K562 (cell line): ENCODE measurements around the gene GNG3. TPM values are rescaled to one million over a fixed set of nuclear protein-coding genes. Genes with fewer than 3 reads are reported as not detected.

Source experiments
- EWSR1 ChIP-seq: fragments of 450-650 bp; IDR thresholded peaks from 2 replicates; pipeline ENCODE4 v1.6.1; 2018; ENCODE audit warnings: borderline replicate concordance, mild to moderate bottlenecking, low read depth, moderate library complexity; ENCODE audit not compliant: partially characterized antibody
- KLF1 ChIP-seq: fragments of 450-650 bp; IDR thresholded peaks from 2 replicates; pipeline ENCODE4 v1.6.1; 2016; ENCODE audit warnings: missing genetic modification characterization, missing compliant biosample characterization
- LCOR ChIP-seq: sonication (generic); formaldehyde crosslinking; IDR thresholded peaks from 2 replicates; pipeline ENCODE4 v1.8.0; 2022; ENCODE audit warnings: mild to moderate bottlenecking, missing genetic modification reagents
- MBD2 ChIP-seq: sonication (generic); IDR thresholded peaks from 2 replicates; pipeline ENCODE4 v1.6.1; 2016; ENCODE audit warnings: low read depth, borderline replicate concordance
- NR2C1 ChIP-seq, 2 experiments: fragments of 450-650 bp; IDR thresholded peaks; 2 replicates each; pipeline ENCODE4 v1.6.1; 2017; ENCODE audit warnings: mild to moderate bottlenecking in 2 of 2, antibody characterized with exemption in 1 of 2, inconsistent platforms in 1 of 2, missing compliant biosample characterization in 1 of 2, missing genetic modification characterization in 1 of 2
- RFX7 ChIP-seq: fragments of 250-450 bp; sonication (Bioruptor Pico); IDR thresholded peaks from 2 replicates; pipeline ENCODE4 v1.5.1; 2021; ENCODE audit warnings: mild to moderate bottlenecking
- SIN3B ChIP-seq: fragments of 450-650 bp; IDR thresholded peaks from 2 replicates; pipeline ENCODE4 v1.6.1; 2017; ENCODE audit warnings: low read depth, mild to moderate bottlenecking, moderate library complexity
- SOX6 ChIP-seq: fragments of 450-650 bp; IDR thresholded peaks from 2 replicates; pipeline ENCODE4 v1.6.1; 2014; ENCODE audit warnings: mild to moderate bottlenecking
- YY1 ChIP-seq, 3 experiments: IDR thresholded peaks; 2 replicates each; pipeline ENCODE4 v1.6.1; 2011; ENCODE audit warnings: low read length in 2 of 3, mild to moderate bottlenecking in 2 of 3, moderate library complexity in 2 of 3, borderline replicate concordance in 1 of 3, control low read depth in 1 of 3, low read depth in 1 of 3; ENCODE audit not compliant: insufficient read depth in 3 of 3, insufficient replicate concordance in 2 of 3, control insufficient read depth in 1 of 3, insufficient read length in 1 of 3; ENCODE audit errors: extremely low read depth in 1 of 3
- ZNF146 ChIP-seq: IDR thresholded peaks from one replicate; pipeline ENCODE4 v1.6.1; 2018; ENCODE audit warnings: missing compliant biosample characterization; ENCODE audit not compliant: unreplicated experiment
- ZNF717 ChIP-seq: fragments of 250-450 bp; sonication (Bioruptor Pico); IDR thresholded peaks from 2 replicates; pipeline ENCODE4 v1.5.0; 2021
- polyA plus RNA-seq, 8 experiments: library from polyadenylated mRNA; depleted of rRNA in 4 of 8; stranded (reverse) in 5 of 8; unstranded in 3 of 8; fragments of >200 nt; fragmentation: Nextera tagmentation in 2 of 8; fragmentation: Illumina TruSeq in 1 of 8; extraction: Ambion mirVana in 2 of 8; extraction: Trizol in 1 of 8; gene quantifications; 2 replicates each; pipeline versions ENCODE4 v1.2.1 to v1.2.3, GENCODE V29; 2011 to 2014; ENCODE audit warnings: inconsistent platforms in 1 of 8, missing spikeins in 1 of 8
- total RNA-seq, 7 experiments: library from RNA; depleted of rRNA in 6 of 7; stranded (reverse); fragments of >200 nt in 6 of 7; fragmentation: Illumina TruSeq in 2 of 7; extraction: Trizol in 2 of 7; gene quantifications; 2 replicates each; pipeline versions ENCODE4 v1.2.1 to v1.2.3, GENCODE V29; 2011 to 2021; ENCODE audit warnings: low replicate concordance in 1 of 7
- TF ChIP-seq, protein P1 (sequence below): fragments of 450-650 bp; IDR thresholded peaks from 2 replicates; pipeline ENCODE4 v1.6.1; 2016; ENCODE audit warnings: mild to moderate bottlenecking, moderate library complexity
- TF ChIP-seq, protein P2 (sequence below), 2 experiments: fragments of 450-650 bp; IDR thresholded peaks; 2 replicates each; pipeline ENCODE4 v1.6.1; 2016

The GNG3 gene
- total and polyA plus RNA-seq, 9 of the 15 experiments (the other 6 are each of a cell fraction or from before 2014, with no cell fraction given): 0.07 TPM; not detected in 8

DNA sequence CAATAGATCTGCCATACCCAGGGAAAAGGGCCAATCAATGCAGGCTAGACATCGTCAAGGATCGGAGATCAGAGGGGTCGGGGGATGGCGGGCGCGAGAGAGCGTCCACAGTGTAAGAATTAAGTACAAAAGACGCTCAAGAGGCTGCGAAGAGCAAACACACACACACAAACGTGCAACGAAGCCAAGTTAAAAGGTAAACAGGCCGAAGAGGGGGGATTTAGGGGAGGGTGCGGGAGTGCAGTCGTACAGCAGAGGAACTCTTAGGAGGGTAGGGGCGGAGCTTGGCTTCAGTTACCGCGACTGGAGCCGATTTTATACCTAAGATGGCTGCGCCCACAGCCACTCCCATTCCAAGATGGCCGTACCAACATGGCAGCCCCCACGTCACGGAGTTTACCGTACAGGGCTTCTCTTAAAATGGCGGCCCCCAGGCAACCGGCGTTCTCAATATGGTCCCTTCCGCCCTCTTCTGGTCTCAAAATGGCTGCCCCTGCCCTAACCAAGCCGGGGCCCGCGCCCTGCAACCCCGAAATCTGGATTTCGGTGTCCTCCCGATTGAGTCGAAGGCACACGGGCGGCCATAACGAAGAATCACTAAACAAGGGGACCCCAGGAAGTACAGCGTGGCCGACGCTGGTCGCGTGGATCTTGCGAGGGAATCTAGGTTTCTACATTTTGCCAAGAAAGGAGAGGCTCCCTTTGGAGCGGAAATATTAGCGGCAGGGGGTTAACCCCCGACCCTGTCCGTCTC lies 1.9 kb downstream of the GNG3 start (continued):
- TF ChIP-seq, protein P1, sequence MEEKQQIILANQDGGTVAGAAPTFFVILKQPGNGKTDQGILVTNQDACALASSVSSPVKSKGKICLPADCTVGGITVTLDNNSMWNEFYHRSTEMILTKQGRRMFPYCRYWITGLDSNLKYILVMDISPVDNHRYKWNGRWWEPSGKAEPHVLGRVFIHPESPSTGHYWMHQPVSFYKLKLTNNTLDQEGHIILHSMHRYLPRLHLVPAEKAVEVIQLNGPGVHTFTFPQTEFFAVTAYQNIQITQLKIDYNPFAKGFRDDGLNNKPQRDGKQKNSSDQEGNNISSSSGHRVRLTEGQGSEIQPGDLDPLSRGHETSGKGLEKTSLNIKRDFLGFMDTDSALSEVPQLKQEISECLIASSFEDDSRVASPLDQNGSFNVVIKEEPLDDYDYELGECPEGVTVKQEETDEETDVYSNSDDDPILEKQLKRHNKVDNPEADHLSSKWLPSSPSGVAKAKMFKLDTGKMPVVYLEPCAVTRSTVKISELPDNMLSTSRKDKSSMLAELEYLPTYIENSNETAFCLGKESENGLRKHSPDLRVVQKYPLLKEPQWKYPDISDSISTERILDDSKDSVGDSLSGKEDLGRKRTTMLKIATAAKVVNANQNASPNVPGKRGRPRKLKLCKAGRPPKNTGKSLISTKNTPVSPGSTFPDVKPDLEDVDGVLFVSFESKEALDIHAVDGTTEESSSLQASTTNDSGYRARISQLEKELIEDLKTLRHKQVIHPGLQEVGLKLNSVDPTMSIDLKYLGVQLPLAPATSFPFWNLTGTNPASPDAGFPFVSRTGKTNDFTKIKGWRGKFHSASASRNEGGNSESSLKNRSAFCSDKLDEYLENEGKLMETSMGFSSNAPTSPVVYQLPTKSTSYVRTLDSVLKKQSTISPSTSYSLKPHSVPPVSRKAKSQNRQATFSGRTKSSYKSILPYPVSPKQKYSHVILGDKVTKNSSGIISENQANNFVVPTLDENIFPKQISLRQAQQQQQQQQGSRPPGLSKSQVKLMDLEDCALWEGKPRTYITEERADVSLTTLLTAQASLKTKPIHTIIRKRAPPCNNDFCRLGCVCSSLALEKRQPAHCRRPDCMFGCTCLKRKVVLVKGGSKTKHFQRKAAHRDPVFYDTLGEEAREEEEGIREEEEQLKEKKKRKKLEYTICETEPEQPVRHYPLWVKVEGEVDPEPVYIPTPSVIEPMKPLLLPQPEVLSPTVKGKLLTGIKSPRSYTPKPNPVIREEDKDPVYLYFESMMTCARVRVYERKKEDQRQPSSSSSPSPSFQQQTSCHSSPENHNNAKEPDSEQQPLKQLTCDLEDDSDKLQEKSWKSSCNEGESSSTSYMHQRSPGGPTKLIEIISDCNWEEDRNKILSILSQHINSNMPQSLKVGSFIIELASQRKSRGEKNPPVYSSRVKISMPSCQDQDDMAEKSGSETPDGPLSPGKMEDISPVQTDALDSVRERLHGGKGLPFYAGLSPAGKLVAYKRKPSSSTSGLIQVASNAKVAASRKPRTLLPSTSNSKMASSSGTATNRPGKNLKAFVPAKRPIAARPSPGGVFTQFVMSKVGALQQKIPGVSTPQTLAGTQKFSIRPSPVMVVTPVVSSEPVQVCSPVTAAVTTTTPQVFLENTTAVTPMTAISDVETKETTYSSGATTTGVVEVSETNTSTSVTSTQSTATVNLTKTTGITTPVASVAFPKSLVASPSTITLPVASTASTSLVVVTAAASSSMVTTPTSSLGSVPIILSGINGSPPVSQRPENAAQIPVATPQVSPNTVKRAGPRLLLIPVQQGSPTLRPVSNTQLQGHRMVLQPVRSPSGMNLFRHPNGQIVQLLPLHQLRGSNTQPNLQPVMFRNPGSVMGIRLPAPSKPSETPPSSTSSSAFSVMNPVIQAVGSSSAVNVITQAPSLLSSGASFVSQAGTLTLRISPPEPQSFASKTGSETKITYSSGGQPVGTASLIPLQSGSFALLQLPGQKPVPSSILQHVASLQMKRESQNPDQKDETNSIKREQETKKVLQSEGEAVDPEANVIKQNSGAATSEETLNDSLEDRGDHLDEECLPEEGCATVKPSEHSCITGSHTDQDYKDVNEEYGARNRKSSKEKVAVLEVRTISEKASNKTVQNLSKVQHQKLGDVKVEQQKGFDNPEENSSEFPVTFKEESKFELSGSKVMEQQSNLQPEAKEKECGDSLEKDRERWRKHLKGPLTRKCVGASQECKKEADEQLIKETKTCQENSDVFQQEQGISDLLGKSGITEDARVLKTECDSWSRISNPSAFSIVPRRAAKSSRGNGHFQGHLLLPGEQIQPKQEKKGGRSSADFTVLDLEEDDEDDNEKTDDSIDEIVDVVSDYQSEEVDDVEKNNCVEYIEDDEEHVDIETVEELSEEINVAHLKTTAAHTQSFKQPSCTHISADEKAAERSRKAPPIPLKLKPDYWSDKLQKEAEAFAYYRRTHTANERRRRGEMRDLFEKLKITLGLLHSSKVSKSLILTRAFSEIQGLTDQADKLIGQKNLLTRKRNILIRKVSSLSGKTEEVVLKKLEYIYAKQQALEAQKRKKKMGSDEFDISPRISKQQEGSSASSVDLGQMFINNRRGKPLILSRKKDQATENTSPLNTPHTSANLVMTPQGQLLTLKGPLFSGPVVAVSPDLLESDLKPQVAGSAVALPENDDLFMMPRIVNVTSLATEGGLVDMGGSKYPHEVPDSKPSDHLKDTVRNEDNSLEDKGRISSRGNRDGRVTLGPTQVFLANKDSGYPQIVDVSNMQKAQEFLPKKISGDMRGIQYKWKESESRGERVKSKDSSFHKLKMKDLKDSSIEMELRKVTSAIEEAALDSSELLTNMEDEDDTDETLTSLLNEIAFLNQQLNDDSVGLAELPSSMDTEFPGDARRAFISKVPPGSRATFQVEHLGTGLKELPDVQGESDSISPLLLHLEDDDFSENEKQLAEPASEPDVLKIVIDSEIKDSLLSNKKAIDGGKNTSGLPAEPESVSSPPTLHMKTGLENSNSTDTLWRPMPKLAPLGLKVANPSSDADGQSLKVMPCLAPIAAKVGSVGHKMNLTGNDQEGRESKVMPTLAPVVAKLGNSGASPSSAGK: no peak
- TF ChIP-seq ZNF717 (CRISPR knock-in tag) (no peak), SIN3B (no peak), KLF1 (tag) (no peak), NR2C1 (IDR thresholded peaks at IDR 0.05) (peak; percentile 61), NR2C1 (tag; IDR thresholded peaks at IDR 0.05) (no peak), YY1 (IDR thresholded peaks at IDR 0.05; ENCODE audit: borderline replicate concordance in 1 of 3, control insufficient read depth in 1 of 3, extremely low read depth in 1 of 3, insufficient read depth in 3 of 3, insufficient read length in 1 of 3, insufficient replicate concordance in 2 of 3, low read depth in 1 of 3, low read length in 2 of 3) (peak; percentile 87 to 99 (median 98)), MBD2 (no peak; the same call in 1 of the 2 replicates), EWSR1 (no peak), SOX6 (no peak), RFX7 (CRISPR knock-in tag) (no peak), LCOR (CRISPR knock-in tag) (no peak), ZNF146 (CRISPR knock-in tag) (no peak)
- TF ChIP-seq, protein P2, sequence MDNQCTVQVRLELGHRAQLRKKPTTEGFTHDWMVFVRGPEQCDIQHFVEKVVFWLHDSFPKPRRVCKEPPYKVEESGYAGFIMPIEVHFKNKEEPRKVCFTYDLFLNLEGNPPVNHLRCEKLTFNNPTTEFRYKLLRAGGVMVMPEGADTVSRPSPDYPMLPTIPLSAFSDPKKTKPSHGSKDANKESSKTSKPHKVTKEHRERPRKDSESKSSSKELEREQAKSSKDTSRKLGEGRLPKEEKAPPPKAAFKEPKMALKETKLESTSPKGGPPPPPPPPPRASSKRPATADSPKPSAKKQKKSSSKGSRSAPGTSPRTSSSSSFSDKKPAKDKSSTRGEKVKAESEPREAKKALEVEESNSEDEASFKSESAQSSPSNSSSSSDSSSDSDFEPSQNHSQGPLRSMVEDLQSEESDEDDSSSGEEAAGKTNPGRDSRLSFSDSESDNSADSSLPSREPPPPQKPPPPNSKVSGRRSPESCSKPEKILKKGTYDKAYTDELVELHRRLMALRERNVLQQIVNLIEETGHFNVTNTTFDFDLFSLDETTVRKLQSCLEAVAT (IDR thresholded peaks at IDR 0.05): peak in 1 of 2 experiments; percentile 90; a peak in 2 of 4 replicates
